Measurements from ENCODE around the gene KLHDC7B.

DNA sequence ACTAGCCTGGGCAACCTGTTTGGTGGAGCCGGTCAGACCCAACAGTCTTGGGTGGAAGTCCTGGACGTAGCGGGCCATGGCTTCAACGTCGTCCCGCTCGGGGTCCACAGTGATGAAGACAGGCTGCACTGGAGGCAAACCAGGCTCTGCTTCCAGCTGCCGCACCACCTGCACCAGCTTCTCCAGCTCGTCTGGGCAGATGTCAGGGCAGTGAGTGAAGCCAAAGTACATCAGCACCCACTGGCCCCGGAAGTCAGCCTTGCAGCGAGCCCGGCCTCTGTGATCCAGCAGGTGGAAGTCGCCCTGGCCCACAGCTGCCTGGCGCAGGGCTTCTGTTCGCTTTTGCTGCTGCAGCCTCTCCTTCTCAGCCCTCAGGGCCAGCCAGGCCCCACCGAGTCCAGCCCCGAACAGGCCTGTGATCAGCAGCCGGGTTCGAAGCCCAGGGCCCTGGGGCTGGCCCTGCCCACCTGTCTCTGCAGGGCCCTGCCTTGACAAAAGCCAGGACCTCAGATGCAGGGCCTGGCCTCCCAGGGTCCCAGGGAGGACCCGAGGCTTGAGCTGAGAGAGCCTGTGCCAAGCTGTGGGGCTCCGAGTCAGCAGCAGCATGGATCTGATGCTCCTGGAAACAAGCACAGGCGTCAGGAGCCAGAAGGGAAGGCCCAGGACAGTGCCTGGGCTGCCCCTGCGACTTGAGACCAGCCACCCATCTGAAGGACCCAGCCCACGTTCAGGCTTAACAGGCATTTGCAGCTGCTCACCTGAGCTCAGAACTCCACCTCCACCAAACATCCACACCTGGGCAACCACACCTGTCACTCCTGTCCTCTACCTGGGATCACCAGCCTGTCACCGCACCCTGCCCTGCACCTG is 21.7 kb upstream of the KLHDC7B start:
- TF ChIP-seq POLR2A (IDR thresholded peaks at IDR 0.05; ENCODE audit: low read depth, low read length), result no peak
- TF ChIP-seq CTCF (IDR thresholded peaks at IDR 0.05; ENCODE audit: extremely low read depth in 1 of 2, insufficient read depth in 1 of 2, low read depth in 1 of 2, low read length in 2 of 2), result no peak
- TF ChIP-seq EZH2 (IDR thresholded peaks at IDR 0.05; ENCODE audit: borderline replicate concordance, low read depth, low read length, severe bottlenecking), result no peak
- TF ChIP-seq, protein P1, sequence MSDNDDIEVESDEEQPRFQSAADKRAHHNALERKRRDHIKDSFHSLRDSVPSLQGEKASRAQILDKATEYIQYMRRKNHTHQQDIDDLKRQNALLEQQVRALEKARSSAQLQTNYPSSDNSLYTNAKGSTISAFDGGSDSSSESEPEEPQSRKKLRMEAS (IDR thresholded peaks at IDR 0.05; ENCODE audit: insufficient read depth, insufficient read length), result no peak
- no peak for TF ChIP-seq POLR2AphosphoS5 (IDR thresholded peaks at IDR 0.05; ENCODE audit: insufficient read depth, low read depth, low read length)

Measured in endothelial cell of umbilical vein (primary cell).